HepG2 (cell line): ENCODE measurements around the gene KCNQ2. TPM values are rescaled to one million over a fixed set of nuclear protein-coding genes. Genes with fewer than 3 reads are reported as not detected.
A peak's percentile ranks its signal among the peaks of the same experiment; 100 is the strongest.

Source experiments
- ARHGAP35 ChIP-seq: sonication (generic); formaldehyde crosslinking; IDR thresholded peaks from 2 replicates; pipeline ENCODE4 v1.9.0; 2022; ENCODE audit warnings: mild to moderate bottlenecking, inconsistent platforms, moderate library complexity, missing genetic modification reagents, borderline replicate concordance
- BRCA1 ChIP-seq: sonication (generic); formaldehyde crosslinking; IDR thresholded peaks from 2 replicates; pipeline ENCODE4 v1.4.0; 2020; ENCODE audit warnings: missing genetic modification reagents
- CAMTA2 ChIP-seq: sonication (generic); formaldehyde crosslinking; IDR thresholded peaks from 2 replicates; pipeline ENCODE4 v1.4.0; 2020; ENCODE audit warnings: mild to moderate bottlenecking, missing genetic modification reagents, borderline replicate concordance
- ETV6 ChIP-seq: sonication (generic); formaldehyde crosslinking; conservative IDR thresholded peaks from 2 replicates; pipeline ENCODE4 v1.4.0; 2020; ENCODE audit warnings: missing genetic modification reagents
- FOXA1 ChIP-seq, 2 experiments: fragments of 450-650 bp in 1 of 2; sonication (generic) in 1 of 2; formaldehyde crosslinking in 1 of 2; IDR thresholded peaks; 2 replicates each; pipeline versions ENCODE4 v1.4.0 to v1.6.1; 2016 to 2020; ENCODE audit warnings: missing genetic modification reagents in 1 of 2
- KLF11 ChIP-seq: IDR thresholded peaks from 2 replicates; pipeline ENCODE4 v1.6.1; 2016; ENCODE audit warnings: missing compliant biosample characterization
- LCORL ChIP-seq, 2 experiments: fragments of 450-650 bp in 1 of 2; sonication (generic) in 1 of 2; formaldehyde crosslinking in 1 of 2; IDR thresholded peaks; 2 replicates each; pipeline versions ENCODE4 v1.5.0 to v1.6.1; 2017 to 2020; ENCODE audit warnings: antibody characterized with exemption in 1 of 2, missing genetic modification reagents in 1 of 2
- MBD4 ChIP-seq: IDR thresholded peaks from 2 replicates; pipeline ENCODE4 v1.6.1; 2012; ENCODE audit warnings: low read length, inconsistent platforms, borderline replicate concordance
- MIER2 ChIP-seq: IDR thresholded peaks from 2 replicates; pipeline ENCODE4 v1.6.1; 2016; ENCODE audit warnings: missing biosample characterization, missing genetic modification reagents
- PHB2 ChIP-seq: fragments of 450-650 bp; IDR thresholded peaks from 2 replicates; pipeline ENCODE4 v1.6.1; 2018; ENCODE audit not compliant: partially characterized antibody
- PRDM10 ChIP-seq: sonication (generic); formaldehyde crosslinking; IDR thresholded peaks from 2 replicates; pipeline ENCODE4 v1.4.0; 2020; ENCODE audit warnings: low read depth, missing genetic modification reagents
- SIX4 ChIP-seq: sonication (generic); formaldehyde crosslinking; IDR thresholded peaks from 2 replicates; pipeline ENCODE4 v1.4.0; 2020; ENCODE audit warnings: missing genetic modification reagents
- SOX5 ChIP-seq: IDR thresholded peaks from 2 replicates; pipeline ENCODE4 v1.6.1; 2016; ENCODE audit warnings: borderline replicate concordance
- TEAD2 ChIP-seq: sonication (generic); formaldehyde crosslinking; IDR thresholded peaks from 2 replicates; pipeline ENCODE4 v1.9.0; 2021; ENCODE audit warnings: missing genetic modification reagents
- THRA ChIP-seq: sonication (generic); formaldehyde crosslinking; IDR thresholded peaks from 2 replicates; pipeline ENCODE4 v1.4.0; 2020; ENCODE audit warnings: missing genetic modification reagents, borderline replicate concordance
- ZBTB25 ChIP-seq: IDR thresholded peaks from 2 replicates; pipeline ENCODE4 v1.6.1; 2018; ENCODE audit warnings: missing genetic modification reagents
- ZMYM2 ChIP-seq: sonication (generic); formaldehyde crosslinking; IDR thresholded peaks from 2 replicates; pipeline ENCODE4 v1.8.0; 2022; ENCODE audit warnings: mild to moderate bottlenecking, missing genetic modification reagents
- ZNF335 ChIP-seq: sonication (generic); formaldehyde crosslinking; IDR thresholded peaks from 2 replicates; pipeline ENCODE4 v1.4.0; 2020; ENCODE audit warnings: missing genetic modification reagents
- ZNF484 ChIP-seq: sonication (generic); formaldehyde crosslinking; IDR thresholded peaks from 2 replicates; pipeline ENCODE4 v1.5.1; 2020; ENCODE audit warnings: mild to moderate bottlenecking, low read depth, missing genetic modification reagents, borderline replicate concordance
- ZNF556 ChIP-seq: sonication (generic); formaldehyde crosslinking; IDR thresholded peaks from 2 replicates; pipeline ENCODE4 v1.4.0; 2020; ENCODE audit warnings: mild to moderate bottlenecking, missing genetic modification reagents, borderline replicate concordance
- ZNF704 ChIP-seq: sonication (generic); formaldehyde crosslinking; IDR thresholded peaks from 2 replicates; pipeline ENCODE4 v1.8.1; 2023; ENCODE audit warnings: mild to moderate bottlenecking, inconsistent platforms, moderate library complexity, missing genetic modification reagents, borderline replicate concordance
- ZNF768 ChIP-seq: sonication (generic); formaldehyde crosslinking; IDR thresholded peaks from 2 replicates; pipeline ENCODE4 v1.4.0; 2020; ENCODE audit warnings: missing genetic modification reagents
- ZNF841 ChIP-seq: sonication (generic); formaldehyde crosslinking; IDR thresholded peaks from 2 replicates; pipeline ENCODE4 v1.8.1; 2023; ENCODE audit warnings: missing genetic modification reagents, borderline replicate concordance
- polyA plus RNA-seq, 8 experiments: library from polyadenylated mRNA; depleted of rRNA in 3 of 8; stranded (reverse) in 7 of 8; unstranded in 1 of 8; fragments of >200 nt; fragmentation: Illumina TruSeq in 4 of 8; extraction: Trizol in 4 of 8; gene quantifications; 2 replicates each; pipeline versions ENCODE4 v1.2.1 to v1.2.3, GENCODE V29; 2011 to 2016; ENCODE audit warnings: low read depth in 4 of 8, missing spikeins in 1 of 8, mixed read lengths in 1 of 8; ENCODE audit not compliant: insufficient read depth in 1 of 8
- total RNA-seq, 5 experiments: library from RNA; depleted of rRNA; stranded (reverse); fragments of >200 nt; fragmentation: Illumina TruSeq; extraction: Trizol; gene quantifications; 2 replicates each; pipeline ENCODE4 v1.2.3, GENCODE V29; 2016; ENCODE audit warnings: low read depth in 1 of 5

Gene KCNQ2
- total and polyA plus RNA-seq, 2 of the 13 experiments (the other 11 are each of a cell fraction or from before 2014, with no cell fraction given) = not detected

GRCh38 chr20:63434599-63435378 lies 37.7 kb downstream of the KCNQ2 start (continued):
- no peak for TF ChIP-seq ZBTB25 (CRISPR knock-in tag)
- TF ChIP-seq SIX4 (CRISPR knock-in tag) = 0 out of 2 replicates have a peak, but pooled peaks have one; percentile 8
- TF ChIP-seq TEAD2 (CRISPR knock-in tag) = peak; percentile 87; the same call in 1 of the 2 replicates
- TF ChIP-seq MBD4 = no peak
- no peak for TF ChIP-seq ZNF335 (CRISPR knock-in tag)
- TF ChIP-seq SOX5 = 0 out of 2 replicates have a peak, but pooled peaks have one; percentile 12
- TF ChIP-seq ZNF484 (CRISPR knock-in tag) = no peak
- TF ChIP-seq PRDM10 = no peak
- no peak for TF ChIP-seq FOXA1 (IDR thresholded peaks at IDR 0.05)
- peak; percentile 67 for TF ChIP-seq FOXA1 (CRISPR knock-in tag; IDR thresholded peaks at IDR 0.05)
- TF ChIP-seq BRCA1 = no peak
- no peak for TF ChIP-seq CAMTA2 (CRISPR knock-in tag)
- peak; percentile 79; the same call in 1 of the 2 replicates for TF ChIP-seq ZNF768 (CRISPR knock-in tag)
- no peak for TF ChIP-seq THRA (CRISPR knock-in tag)
- TF ChIP-seq ARHGAP35 (CRISPR knock-in tag) = no peak
- TF ChIP-seq ZMYM2 (CRISPR knock-in tag) = no peak
- no peak for TF ChIP-seq ZNF841 (CRISPR knock-in tag)
- TF ChIP-seq ETV6 (CRISPR knock-in tag) = 0 out of 2 replicates have a peak, but pooled peaks have one; percentile 54
- no peak for TF ChIP-seq PHB2
- TF ChIP-seq ZNF556 (CRISPR knock-in tag) = 0 out of 2 replicates have a peak, but pooled peaks have one; percentile 73
- peak; percentile 33; the same call in 1 of the 2 replicates for TF ChIP-seq LCORL (IDR thresholded peaks at IDR 0.05)
- no peak for TF ChIP-seq LCORL (CRISPR knock-in tag; IDR thresholded peaks at IDR 0.05)
- no peak for TF ChIP-seq KLF11 (CRISPR knock-in tag)
- 0 out of 2 replicates have a peak, but pooled peaks have one; percentile 44 for TF ChIP-seq ZNF704 (CRISPR knock-in tag)
- peak; percentile 78 for TF ChIP-seq MIER2
